Measurements from ENCODE around the gene ASB2.

Gene ASB2

DNA sequence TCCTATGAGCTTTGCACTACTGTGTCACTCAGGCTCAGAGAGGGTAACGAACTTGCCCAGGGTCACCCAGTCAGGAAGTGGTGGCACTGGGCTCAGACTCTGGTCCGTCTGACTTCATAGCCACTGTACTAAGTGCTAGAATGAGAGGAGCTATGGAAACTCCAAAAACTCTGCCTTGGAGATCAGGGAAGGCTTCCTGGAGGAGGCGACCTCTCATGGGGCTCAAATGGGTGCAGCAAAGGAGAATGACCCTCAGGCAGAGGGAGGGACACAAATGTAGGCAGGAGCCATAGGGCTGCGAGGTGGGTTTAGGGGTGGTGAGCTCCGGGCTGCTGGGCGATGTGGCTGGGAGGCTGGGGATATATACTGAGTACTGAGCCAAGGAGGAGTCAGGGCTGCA lies 23.9 kb upstream of the ASB2 start:
- no peak for DNase-seq (ENCODE audit: low read depth)

DNA sequence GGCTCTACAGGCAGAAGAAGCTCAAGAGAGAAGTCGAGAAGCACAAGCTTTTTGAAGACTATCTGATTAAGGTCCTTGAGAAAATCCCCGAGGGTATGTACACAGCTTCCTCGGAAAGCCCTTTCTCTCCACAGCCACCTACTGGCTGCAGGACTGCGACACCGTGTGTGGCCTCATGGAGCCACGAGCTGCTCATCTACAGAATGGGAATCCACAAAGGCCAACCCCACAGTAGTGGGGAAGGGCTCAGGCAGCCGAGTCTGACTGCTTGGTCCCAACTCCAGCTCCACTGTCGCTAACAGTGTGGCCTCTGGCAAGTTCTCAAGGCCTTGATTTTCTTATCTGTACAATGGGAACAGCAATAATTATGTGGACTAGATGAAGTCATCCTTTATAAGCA lies 23.2 kb upstream of the ASB2 start:
- no peak for DNase-seq (ENCODE audit: low read depth)

DNA sequence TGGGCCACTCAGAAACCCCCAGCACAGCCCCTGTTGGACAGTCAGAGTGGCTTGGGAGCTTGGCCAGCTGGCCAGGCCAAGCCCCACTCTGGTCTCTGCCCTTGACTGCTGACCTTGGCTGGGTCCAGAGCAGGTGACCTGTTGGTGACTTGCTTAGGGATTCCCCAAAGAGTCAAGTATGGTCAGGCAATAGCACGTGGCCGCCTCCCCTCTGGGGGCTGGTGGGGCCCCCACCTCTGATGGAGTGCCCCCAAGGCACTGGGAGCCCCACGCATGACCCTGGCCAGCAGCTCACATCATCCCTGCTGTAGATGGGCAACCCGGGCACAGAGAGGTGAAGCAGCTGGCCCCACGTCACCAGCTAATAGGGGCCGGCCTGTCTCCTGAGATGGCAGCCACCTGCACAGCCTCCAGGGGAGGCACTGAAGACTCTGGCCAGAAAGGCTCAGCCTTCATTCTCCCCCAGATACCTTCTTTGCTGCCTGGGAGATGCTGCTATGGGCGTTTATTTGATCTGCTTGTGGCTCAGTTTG lies 22.6 kb upstream of the ASB2 start:
- DNase-seq (ENCODE audit: low read depth), result no peak

DNA sequence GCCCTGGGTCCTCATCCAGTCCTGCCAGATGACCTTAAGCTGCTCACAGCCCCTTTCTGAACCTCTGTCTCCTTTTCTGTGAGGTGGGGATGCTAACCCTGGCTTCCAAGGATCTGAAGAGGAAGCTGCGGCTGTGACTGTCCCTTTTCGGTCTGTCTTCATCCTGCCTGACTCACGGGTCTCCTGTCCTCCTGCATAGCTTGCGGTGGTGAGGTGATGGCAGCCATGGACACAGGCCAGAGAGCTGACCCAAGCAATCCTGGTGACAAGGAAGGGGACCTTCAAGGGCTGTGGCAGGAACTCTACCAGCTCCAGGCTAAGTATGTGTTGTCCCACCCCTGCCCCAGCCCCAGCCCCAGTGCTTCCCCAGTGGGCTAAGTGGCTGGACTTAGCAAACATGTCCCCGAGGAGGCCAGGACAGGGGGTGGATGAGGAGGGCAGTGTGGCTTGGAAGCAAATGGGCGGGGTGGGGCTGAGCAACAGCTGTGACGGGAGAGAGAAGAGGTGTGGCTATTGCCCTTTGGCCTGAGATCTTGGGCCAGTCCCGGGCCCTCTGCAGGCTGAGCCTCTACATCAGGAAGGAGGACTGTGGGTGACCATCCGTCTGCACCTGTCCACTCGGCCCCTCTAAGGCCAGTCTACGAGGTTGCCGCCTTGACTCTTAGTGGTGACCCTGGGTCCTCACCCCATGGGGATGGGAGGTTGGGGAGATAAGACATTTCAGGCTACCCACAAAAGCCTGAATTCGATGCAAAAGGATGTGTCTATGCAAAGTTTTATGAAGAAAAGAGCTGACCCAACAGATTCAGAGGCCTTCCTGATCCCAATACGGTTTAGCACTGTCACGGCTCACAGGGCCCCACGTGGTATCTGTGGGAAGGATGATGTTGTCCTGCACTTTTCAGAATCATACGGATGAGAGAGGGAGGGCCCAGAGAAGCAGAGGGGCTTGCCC lies 21.8 kb upstream of the ASB2 start:
- no peak for DNase-seq (ENCODE audit: low read depth)

DNA sequence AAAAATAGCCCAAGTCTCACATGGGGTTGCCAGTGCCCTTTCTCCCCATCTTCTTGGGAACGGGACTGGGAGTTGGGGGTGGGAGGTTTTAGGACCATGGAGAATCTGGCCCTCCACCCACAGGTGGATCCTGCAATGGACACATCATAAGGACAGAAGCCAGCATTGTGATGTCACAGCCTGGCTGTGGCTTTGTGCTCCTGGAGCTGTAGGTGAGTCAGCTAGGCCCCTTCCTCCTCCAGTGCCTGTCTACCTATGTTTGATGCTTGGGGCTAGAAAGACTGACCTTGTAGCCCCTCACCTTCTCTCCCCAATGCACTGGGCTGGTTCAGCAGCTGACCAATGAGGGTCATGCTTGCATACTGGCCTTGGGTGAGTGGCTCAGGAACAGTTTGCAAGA lies 20.7 kb upstream of the ASB2 start, which contains the start of gene CCDC197:
Gene CCDC197 (plus strand): TSS at position 220 of the 400 bp plus-strand sequence. CDS start 831 bp downstream, outside the sequence.
- DNase-seq (ENCODE audit: low read depth), result no peak

DNA sequence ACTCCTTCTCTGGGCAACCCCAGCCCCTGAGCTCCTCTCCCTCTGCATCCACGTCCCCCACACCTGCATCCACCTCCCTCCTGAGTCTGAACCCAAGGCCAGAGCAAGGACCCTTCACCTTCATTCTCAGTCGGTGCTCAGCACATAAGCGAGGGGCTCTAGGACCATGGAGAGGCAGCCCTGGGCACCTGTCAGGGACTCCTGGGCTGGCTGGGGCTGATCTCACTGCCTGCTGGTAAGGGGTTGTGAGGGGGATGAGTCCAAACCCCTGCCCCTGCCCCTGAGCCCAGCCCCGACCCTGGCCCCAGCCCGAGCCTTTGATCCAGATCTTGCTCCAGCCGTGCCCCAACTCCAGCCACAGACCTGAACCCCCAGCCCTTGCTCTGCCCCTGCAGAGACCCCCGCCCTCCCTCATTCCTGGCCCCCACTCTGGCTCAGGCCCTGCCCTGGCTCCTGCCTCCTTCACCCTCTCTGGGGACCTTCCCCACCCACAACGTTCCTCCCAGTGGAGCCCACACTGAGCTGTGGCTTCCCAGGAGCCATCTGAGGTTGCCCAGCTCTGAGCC lies 19.8 kb upstream of the ASB2 start:
- no peak for DNase-seq (ENCODE audit: low read depth)

DNA sequence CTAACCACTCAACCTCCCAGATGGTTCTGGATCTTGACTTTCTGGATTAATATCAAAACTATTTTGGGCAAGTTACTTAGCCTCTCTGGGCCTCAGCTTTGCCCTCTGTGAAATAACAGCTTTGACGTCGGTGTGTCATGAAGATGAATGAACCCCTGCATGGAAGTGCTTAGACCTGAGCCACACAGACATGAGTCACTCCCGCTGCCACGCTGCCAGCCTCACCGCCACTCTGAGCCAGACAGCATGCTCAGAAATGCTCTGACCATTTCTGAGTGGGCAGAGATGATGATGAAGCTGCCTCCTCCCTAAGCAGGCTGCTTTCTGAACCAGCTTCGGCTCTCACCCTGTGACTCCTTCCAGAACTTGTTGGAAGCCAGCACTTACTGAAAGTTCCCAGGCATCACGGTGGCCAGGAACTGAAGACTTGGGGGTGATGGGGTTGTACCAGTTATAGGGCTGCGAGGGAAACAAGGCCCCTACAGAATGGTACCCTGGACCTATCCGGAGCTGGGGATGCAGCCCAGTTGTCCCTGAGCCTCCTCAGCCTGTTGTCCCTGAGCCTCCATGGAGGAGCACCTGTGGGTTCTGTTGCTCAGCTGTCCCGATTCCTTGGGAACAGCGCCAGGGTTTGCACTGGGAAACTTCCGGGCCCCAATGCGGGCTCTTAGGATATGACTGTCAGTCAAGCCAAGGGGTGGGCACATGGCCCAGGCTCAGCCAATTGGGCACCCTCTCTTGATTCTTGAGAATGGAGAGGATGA lies 18.7 kb upstream of the ASB2 start:
- DNase-seq (ENCODE audit: low read depth), result peak; percentile 52

DNA sequence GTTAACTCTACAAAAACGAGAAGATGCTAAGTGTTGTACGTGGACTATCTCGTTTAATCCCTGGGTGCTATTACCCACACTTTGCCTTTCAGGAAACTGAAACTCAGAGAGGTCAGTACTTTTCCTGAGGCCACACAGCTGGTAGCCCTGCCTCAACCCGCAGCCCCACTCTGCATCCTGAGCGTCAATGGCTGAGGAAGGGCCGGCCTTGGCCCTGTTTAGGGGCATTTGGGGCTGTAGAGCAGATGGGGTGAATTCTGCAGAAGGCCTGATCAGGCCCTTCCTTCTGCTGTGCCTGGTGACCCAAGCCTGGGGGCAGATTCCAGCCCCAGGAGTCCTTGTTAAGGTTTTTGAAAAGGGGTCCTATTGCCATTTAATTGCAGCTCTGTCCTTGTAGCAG lies 17.0 kb upstream of the ASB2 start:
- no peak for DNase-seq (ENCODE audit: low read depth)

DNA sequence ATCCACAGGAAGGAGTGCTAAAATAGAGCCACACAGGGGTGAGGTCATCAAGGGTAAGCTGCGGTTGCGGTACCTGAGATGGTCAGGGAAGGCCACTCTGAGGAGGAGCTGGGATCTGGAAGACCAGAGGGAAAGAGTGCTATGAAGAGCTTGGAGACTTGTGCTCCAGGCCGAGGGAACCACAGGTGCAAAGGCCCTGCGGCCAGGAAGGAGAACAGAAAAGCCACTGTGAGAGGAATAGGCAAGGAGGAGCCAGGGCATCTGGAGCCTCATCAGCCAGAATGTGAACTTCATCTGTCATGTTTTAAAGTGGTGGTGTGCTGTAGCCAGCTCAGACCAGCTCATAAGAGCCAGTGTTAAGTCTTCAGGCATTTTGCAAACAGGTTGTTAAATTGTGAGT lies 15.3 kb upstream of the ASB2 start:
- DNase-seq (ENCODE audit: low read depth), result no peak

DNA sequence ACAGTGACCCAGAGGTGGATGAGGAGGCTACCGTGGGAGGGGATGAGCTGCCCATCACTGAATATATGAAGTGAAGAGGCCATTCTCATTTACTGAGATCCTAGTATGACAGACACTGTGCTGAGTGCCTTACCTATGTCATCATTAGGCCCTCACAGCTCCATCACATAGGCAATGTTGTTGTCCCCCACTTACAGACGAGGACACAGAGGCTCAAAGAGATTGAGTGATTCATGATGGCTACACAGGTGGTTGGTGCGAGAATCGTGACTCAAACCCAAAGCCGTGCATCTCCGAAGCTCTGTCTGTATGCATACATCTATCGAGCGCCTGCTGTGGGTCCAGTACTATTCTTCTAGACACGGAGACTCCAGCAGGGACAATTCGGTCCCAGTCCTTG lies 14.8 kb upstream of the ASB2 start:
- no peak for DNase-seq (ENCODE audit: low read depth)

DNA sequence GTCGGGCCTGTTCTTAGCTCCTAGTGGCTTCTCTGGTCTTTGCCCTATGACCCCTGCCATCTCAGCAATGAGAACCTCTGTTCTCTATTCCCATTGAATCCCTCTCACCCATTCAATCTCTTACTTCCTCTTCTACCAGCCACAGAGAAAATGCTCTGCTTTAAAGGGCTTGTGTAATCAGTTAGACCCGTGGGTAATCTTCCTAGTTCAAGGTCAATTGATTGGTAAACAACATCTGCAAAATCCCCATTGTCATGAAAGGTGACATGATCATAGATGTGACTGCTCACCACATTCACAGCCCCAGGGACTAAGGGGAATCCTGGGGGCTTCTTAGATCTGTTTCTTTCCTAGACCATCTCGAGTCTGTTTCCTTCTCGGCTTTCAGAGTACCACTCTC lies 13.6 kb upstream of the ASB2 start:
- no peak for DNase-seq (ENCODE audit: low read depth)

DNA sequence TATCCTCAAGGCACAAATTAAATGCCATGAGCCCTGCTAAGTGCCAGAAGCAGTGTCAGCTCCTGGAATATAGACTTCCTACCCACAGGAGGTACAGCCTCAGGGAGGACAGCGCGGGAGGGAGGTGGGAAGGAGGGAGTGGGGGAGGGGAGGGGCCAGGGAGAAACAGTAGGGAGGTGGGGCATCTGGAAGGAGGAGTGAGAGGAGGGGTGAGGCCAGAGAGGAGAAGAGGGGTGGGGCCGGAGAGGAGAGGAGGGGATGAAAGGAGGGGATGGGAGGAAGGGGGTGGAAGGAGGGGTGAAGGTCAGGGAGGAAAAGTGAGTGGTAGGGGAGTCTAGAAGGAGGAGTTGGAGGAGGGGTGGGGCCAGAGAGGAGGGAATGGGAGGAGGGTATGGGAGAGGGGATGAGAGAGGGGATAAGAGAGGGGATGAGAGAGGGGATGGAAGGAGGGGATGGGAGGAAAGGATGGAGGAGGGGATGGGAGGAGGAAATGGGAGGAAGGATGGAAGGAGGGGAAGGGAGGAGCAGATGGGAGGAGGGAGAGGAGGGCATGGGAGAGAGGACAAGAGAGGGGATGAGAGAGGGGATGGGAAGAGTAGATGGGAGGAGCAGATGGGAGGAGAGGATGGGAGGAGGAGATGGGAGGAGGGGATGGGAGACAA lies 11.6 kb upstream of the ASB2 start:
- DNase-seq (ENCODE audit: low read depth), result no peak

DNA sequence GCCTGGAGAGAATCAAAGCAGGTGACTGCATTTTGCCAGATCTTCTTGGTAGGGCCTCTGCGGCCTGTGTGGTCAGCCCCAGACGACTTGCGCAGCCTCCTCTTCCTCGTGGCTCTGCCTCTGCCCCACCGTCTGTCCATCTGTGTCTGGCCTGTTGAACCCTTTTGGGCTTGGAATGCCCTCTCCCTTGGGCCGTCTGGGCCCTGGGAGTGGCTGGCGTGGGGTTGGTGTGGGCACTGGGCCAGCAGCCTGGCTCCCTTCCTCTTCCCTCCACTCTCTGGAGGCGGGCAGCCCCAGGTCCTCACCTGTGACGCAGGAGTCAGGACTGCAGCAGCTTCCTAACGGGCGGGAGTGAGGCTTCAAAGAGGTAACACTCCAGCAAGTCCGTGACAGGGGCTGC lies 11.0 kb upstream of the ASB2 start:
- no peak for DNase-seq (ENCODE audit: low read depth)

DNA sequence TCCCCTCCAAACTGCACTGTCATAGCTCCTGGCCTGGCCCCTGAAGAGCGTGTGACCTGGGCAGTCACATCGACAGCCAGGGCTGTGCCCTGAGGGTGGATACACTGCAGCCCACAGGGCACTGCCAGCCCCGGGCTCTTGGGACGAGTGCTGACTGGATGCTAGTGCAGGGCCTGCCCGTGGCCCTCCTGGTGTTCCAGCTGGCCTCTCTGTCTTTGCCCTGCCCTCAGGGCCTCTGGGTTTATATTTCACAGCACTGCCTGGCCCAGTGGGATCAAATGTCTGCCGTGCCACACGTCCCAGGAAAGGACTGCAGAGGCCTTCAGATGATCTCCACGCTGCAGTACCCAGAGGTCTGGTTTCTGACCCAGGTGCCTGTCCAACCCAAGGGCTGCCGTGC lies 10.6 kb upstream of the ASB2 start:
- no peak for DNase-seq (ENCODE audit: low read depth)

DNA sequence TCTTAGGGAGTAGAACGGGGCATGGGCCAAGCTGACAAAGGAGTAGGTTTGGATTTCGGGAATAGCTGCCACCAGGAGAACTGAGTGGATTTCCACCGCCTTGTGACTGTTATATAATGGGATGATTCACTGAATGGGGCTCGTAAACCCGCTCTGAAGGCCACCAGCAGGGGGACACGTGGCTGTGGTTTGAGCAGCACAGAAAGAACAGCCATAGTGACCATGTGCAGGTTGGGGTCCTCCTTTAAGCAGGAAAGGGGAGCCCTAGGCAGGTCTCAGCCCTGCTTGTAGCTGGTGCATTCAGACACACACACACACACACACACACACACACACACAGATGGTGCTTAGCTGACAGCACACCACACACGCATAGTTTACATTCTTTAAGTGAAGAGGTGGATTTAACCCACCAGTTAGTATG lies 8.6 kb upstream of the ASB2 start:
- no peak for DNase-seq (ENCODE audit: low read depth)

DNA sequence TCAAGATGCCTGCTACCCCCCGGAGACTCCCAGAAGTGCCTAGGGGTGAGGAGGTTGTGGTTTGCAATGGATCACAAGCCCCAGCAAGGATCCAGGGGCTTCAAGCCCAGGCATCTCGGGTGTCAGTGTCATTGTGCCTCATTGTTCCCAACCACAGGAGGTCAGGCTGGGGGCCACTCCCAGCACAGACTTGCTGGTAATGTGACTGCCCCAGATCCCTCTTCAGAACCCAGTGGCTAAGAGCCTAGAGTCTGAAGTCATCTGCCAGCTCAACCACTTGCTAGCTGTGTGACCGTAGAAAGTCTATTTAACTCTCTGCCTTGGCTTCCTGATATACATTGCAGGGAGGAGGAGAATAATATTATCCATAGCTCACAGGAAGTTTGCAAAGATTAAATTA lies 7.7 kb upstream of the ASB2 start:
- no peak for DNase-seq (ENCODE audit: low read depth)

DNA sequence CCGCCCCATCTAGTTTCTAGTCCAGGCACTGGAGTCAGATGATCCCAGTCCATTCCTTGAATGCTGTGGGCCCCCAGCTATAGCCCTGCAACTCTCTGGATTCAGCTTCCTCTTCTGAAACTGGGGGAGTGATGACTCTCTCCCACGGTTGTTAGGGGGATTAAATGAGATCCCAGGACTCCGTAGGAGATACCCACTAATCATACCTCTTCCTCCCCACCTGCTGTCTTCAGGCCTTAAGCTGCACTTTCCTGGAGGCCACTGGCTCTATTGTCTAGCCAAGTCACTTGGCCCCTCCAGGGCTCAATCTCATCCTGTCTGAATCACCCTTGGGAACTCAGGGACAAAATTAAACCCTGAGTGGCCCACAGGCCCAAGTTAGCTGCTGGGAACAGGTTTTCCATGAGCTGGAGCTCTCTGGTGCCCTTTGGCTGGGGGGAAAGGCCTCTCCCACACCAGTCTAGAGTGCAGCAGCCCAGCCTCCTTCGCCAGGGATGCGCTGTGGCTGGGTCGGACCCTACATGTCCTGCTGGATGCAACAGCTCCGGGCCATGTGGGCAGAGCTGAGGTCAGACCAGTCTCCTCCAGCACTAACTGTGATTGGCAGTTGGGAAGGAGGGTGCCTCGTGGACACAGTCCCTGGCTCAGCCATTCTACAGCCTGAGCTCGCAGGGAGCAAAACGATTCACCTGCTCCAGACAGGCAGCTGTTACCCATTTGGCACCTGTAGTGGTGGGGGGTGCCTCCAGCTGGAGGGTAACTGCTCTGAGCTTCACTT lies 6.0 kb upstream of the ASB2 start:
- DNase-seq (ENCODE audit: low read depth), result no peak

DNA sequence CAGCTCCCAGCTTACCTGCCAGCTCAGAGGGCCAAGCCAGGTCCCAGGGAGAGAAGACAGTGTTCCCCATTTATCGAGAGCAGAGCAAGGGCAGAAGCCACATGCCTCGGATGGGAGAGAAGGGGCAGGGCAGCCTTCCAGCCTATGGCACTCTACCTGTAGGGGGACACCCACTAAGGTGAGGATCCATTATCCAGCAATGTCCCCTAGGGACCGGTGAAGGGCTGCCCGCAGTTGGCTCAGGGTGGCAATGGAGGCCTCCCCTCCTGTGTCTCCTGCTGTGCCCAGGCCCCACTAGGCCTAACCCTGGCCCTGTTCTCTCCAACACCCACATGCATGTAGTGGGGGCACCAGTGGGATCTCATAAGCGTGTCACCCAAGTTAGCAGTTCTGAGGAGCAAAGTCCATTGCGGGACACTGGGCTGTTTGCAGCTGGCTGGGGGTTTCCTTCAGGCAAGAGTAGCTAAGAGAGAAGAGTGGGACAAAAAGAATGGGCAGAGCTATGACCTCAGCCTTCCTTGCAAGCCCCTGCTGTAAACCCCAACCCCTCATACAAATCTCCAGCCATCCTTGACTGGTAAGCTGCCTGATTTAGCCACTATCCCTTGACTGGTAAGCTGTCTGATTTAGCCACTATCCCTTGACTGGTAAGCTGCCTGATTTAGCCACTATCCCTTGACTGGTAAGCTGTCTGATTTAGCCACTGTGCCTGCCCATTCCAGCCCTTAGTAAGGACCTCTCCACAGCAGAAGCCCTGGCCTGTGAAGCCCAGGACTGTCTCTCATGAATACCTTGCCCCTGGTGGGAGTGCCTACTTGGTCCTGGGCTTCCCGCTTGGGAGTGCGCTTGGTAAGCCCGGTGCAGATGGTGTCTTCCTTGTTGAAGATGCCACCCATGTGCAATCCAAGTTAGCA lies 5.2 kb upstream of the ASB2 start:
- DNase-seq (ENCODE audit: low read depth), result no peak

DNA sequence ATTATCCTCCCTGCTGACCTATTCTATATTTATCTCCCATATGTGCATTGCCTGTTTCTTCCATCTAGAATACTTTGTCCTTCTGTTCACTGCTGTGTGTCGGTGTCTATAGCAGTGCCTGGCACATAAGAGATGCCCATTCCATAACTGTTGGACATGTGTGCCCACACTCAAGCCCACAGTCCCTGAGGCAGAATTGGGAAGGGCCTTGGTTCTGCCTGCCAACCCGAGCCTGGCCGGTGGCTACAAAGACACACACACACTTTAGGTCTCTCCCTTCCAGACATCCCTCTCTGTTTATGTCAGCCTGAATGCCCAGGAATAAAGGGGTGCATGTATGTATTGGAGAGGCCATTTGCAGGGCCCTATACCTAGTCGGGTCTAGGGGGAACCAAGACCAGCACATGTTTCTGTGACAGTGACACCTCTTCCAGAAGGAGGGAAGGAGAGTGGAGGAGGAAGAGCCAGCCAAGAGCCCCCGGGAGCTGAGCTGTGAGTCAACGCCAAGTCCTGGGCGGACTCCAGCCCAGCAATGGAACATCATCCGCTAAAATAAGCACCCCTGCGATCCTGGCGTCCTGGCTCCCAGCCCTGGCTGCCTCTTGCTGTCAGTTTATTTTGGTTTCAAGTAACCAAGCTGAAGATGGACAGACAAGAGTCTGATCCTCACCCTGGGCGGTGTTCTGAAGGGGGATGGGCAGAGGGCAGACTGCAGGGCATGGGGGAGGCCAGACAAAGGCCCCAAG lies 4.3 kb upstream of the ASB2 start:
- no peak for DNase-seq (ENCODE audit: low read depth)

Data from HS-5 (cell line).